ENCODE data around the gene MYO18A.

DNA sequence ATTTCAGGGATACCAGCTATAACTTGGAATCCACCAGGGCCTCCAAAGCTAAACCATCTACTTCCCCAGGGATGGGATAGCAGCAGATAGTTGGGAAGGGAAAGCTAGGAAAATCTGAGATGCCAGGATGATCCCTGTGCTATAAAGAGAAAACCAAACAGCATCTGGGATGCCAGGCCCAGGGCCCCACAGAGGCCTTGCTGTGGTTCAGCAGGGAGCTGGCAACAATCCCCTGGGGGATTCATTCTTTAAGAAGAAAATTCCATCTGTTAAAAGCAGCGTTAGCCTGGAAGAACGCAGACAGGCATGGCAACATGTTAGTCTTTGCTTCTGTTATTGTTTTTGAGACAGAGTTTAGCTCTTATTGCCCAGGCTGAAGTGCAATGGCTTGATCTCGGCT lies 16.6 kb downstream of the MYO18A start:
- TF ChIP-seq EZH2phosphoT487 (IDR thresholded peaks at IDR 0.05; ENCODE audit: insufficient read depth, low read depth) (no peak), EZH2 (IDR thresholded peaks at IDR 0.05; ENCODE audit: insufficient read depth, poor library complexity, severe bottlenecking) (no peak)
